Right lobe of liver (tissue), 4 donors: ENCODE data around the gene TTC28.

ENCODE experiments used
- POLR2A ChIP-seq: fragments of 450-650 bp; IDR thresholded peaks from one replicate; pipeline ENCODE4 v1.6.1; 2017; ENCODE audit warnings: antibody characterized with exemption, mild to moderate bottlenecking
- TF ChIP-seq, protein P1 (sequence below), 4 donors: fragments of 200-600 bp in 3 of 4; fragments of 450-650 bp in 1 of 4; IDR thresholded peaks; one replicate each; pipeline versions ENCODE4 v1.5.1 to v1.8.0; 2016 to 2022; ENCODE audit warnings: antibody characterized with exemption in 4 of 4, mild to moderate bottlenecking in 2 of 4
- donor health status: DM: no; HTN: no; CAD: no.
- donor health status: DM: no; HTN: no; CAD: no.
- donor health status: DM: no; HTN: yes; CAD: no.

DNA sequence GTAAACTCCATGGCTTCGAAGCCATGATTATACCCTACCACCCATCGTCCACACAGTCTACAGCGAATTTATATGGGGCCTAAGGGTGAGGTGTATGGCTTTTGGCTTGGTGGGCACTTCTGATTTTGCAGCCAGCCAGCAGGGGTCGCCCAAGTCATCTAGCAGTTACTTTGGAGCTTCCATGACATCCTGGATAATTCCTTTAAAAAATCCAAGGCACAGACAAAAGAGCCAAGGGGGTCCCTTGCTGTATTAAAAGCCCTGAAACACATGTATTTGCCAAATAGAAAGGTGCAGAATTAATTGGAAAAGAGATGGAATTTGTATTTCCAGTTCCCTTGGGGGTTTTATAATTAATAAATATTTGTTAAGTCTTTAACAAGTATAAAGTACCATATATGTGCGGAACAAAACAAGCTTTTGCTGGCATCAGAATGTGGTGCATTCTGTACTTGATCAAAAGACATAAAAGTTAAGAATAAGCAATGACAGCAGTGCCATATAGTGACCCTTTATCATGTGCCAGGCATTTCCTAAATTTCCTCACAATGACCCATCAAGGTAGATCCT is 627.8 kb downstream of the TTC28 start:
- no peak for TF ChIP-seq POLR2A
- TF ChIP-seq, protein P1, sequence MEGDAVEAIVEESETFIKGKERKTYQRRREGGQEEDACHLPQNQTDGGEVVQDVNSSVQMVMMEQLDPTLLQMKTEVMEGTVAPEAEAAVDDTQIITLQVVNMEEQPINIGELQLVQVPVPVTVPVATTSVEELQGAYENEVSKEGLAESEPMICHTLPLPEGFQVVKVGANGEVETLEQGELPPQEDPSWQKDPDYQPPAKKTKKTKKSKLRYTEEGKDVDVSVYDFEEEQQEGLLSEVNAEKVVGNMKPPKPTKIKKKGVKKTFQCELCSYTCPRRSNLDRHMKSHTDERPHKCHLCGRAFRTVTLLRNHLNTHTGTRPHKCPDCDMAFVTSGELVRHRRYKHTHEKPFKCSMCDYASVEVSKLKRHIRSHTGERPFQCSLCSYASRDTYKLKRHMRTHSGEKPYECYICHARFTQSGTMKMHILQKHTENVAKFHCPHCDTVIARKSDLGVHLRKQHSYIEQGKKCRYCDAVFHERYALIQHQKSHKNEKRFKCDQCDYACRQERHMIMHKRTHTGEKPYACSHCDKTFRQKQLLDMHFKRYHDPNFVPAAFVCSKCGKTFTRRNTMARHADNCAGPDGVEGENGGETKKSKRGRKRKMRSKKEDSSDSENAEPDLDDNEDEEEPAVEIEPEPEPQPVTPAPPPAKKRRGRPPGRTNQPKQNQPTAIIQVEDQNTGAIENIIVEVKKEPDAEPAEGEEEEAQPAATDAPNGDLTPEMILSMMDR (IDR thresholded peaks at IDR 0.05) = peak; percentile 79 to 87 (median 82)
